ENCODE data around the gene ABCA5.
A peak's percentile ranks its signal among the peaks of the same experiment; 100 is the strongest.

Gene ABCA5

GRCh38 chr17:69254187-69254586, 72.7 kb downstream of the ABCA5 start:
- no peak for TF ChIP-seq MAX (IDR thresholded peaks at IDR 0.05)
- no peak for TF ChIP-seq CREB1 (IDR thresholded peaks at IDR 0.05; ENCODE audit: low read depth)
- TF ChIP-seq FOXM1 (IDR thresholded peaks at IDR 0.05; ENCODE audit: borderline replicate concordance, low read depth) = no peak
- no peak for TF ChIP-seq EP300 (IDR thresholded peaks at IDR 0.05; ENCODE audit: borderline replicate concordance)
- TF ChIP-seq TCF12 (IDR thresholded peaks at IDR 0.05; ENCODE audit: low read depth) = no peak
- TF ChIP-seq TAF1 (IDR thresholded peaks at IDR 0.05; ENCODE audit: low read depth) = no peak
- no peak for TF ChIP-seq ZBTB7A (IDR thresholded peaks at IDR 0.05; ENCODE audit: low read depth)
- no peak for TF ChIP-seq CEBPB (IDR thresholded peaks at IDR 0.05)
- no peak for TF ChIP-seq USF1 (IDR thresholded peaks at IDR 0.05)
- TF ChIP-seq EGR1 (IDR thresholded peaks at IDR 0.05) = no peak
- TF ChIP-seq TEAD4 (IDR thresholded peaks at IDR 0.05) = no peak
- TF ChIP-seq YY1 (IDR thresholded peaks at IDR 0.05; ENCODE audit: low read depth) = no peak
- TF ChIP-seq RAD21 (IDR thresholded peaks at IDR 0.05; ENCODE audit: low read depth) = no peak
- no peak for TF ChIP-seq NFIC (IDR thresholded peaks at IDR 0.05)
- TF ChIP-seq REST (IDR thresholded peaks at IDR 0.05; ENCODE audit: low read depth) = no peak

GRCh38 chr17:69250641-69251040, 76.3 kb downstream of the ABCA5 start:
- TF ChIP-seq YY1 (IDR thresholded peaks at IDR 0.05; ENCODE audit: low read depth) (no peak), FOXM1 (IDR thresholded peaks at IDR 0.05; ENCODE audit: borderline replicate concordance, low read depth) (no peak), CEBPB (IDR thresholded peaks at IDR 0.05) (no peak), RAD21 (IDR thresholded peaks at IDR 0.05; ENCODE audit: low read depth) (no peak), CREB1 (IDR thresholded peaks at IDR 0.05; ENCODE audit: low read depth) (no peak)

- no peak for TF ChIP-seq NFIC (IDR thresholded peaks at IDR 0.05)
- no peak for TF ChIP-seq TCF12 (IDR thresholded peaks at IDR 0.05; ENCODE audit: low read depth)
- peak; percentile 55 for TF ChIP-seq RAD21 (IDR thresholded peaks at IDR 0.05; ENCODE audit: low read depth)
- TF ChIP-seq MAX (IDR thresholded peaks at IDR 0.05) = no peak
- TF ChIP-seq USF1 (IDR thresholded peaks at IDR 0.05) = no peak
These were observed 80.1 kb downstream of the ABCA5 start for GRCh38 chr17:69246726-69247375.

GRCh38 chr17:69246202-69246601, 80.7 kb downstream of the ABCA5 start:
- no peak for TF ChIP-seq YY1 (IDR thresholded peaks at IDR 0.05; ENCODE audit: low read depth)
- TF ChIP-seq TAF1 (IDR thresholded peaks at IDR 0.05; ENCODE audit: low read depth) = no peak
- TF ChIP-seq EGR1 (IDR thresholded peaks at IDR 0.05) = no peak
- no peak for TF ChIP-seq EP300 (IDR thresholded peaks at IDR 0.05; ENCODE audit: borderline replicate concordance)
- TF ChIP-seq FOXM1 (IDR thresholded peaks at IDR 0.05; ENCODE audit: borderline replicate concordance, low read depth) = no peak
- TF ChIP-seq TCF12 (IDR thresholded peaks at IDR 0.05; ENCODE audit: low read depth) = no peak
- no peak for TF ChIP-seq REST (IDR thresholded peaks at IDR 0.05; ENCODE audit: low read depth)
- TF ChIP-seq ZBTB7A (IDR thresholded peaks at IDR 0.05; ENCODE audit: low read depth) = no peak
- no peak for TF ChIP-seq CREB1 (IDR thresholded peaks at IDR 0.05; ENCODE audit: low read depth)
- no peak for TF ChIP-seq MAX (IDR thresholded peaks at IDR 0.05)
- no peak for TF ChIP-seq RAD21 (IDR thresholded peaks at IDR 0.05; ENCODE audit: low read depth)
- no peak for TF ChIP-seq NFIC (IDR thresholded peaks at IDR 0.05)
- TF ChIP-seq CEBPB (IDR thresholded peaks at IDR 0.05) = no peak
- no peak for TF ChIP-seq USF1 (IDR thresholded peaks at IDR 0.05)
- no peak for TF ChIP-seq TEAD4 (IDR thresholded peaks at IDR 0.05)

- no peak for TF ChIP-seq TAF1 (IDR thresholded peaks at IDR 0.05; ENCODE audit: low read depth)
- TF ChIP-seq TEAD4 (IDR thresholded peaks at IDR 0.05) = no peak
- TF ChIP-seq TCF12 (IDR thresholded peaks at IDR 0.05; ENCODE audit: low read depth) = no peak
- TF ChIP-seq EGR1 (IDR thresholded peaks at IDR 0.05) = no peak
- no peak for TF ChIP-seq USF1 (IDR thresholded peaks at IDR 0.05)
These were observed 81.3 kb downstream of the ABCA5 start for GRCh38 chr17:69245617-69246016.
